Cerebellar nuclear complex (tissue), 1 donor: ENCODE data around the gene BSCL2.
"Not testable (repeated sequence)": the region's sequence is repeated elsewhere in the genome, so short reads cannot be mapped to it uniquely, and the experiment has no call there.

Experiments used
- DNase-seq, 2 experiments: peaks; one replicate each; lab custom pipeline; 2025; lab: John Stamatoyannopoulos, UW

BSCL2 gene

DNA sequence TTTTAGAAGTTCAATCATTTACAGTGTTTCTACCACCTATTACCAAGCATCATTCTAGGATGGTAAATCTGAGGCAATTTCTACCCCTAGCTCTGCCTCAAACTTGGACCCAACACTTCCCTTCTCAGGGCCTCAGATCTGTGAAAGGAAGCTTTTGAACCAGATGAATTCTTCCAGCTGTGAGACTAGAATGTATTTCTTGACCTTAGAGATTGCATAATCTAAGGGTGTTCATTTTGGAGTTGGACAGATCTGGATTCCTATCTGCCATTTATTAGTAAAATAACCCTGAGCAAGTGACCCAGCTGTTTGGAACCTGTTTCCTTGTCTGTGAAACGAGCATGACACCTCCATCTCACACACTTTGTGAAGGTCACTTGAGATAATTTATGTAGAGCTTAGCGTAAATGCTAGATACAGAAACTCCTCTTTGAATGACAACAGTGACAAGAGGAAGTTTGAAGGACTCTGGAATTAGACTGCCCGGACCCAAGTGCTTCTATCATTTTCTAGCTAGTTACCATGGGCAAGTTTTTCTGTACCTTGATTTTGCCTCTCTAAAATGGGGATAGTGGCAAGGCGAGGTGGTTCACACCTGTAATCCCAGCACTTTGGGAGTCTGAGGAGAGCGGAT is 50.3 kb downstream of the BSCL2 start:
- DNase-seq, result no peak

- DNase-seq, result no peak
Measured at GRCh38 chr11:62654297-62654696, 52.9 kb downstream of the BSCL2 start.

GRCh38 chr11:62652161-62653006 is 54.8 kb downstream of the BSCL2 start:
- no peak for DNase-seq

- DNase-seq, result not testable (repeated sequence)
Measured at GRCh38 chr11:62650283-62650682, 56.9 kb downstream of the BSCL2 start.

DNA sequence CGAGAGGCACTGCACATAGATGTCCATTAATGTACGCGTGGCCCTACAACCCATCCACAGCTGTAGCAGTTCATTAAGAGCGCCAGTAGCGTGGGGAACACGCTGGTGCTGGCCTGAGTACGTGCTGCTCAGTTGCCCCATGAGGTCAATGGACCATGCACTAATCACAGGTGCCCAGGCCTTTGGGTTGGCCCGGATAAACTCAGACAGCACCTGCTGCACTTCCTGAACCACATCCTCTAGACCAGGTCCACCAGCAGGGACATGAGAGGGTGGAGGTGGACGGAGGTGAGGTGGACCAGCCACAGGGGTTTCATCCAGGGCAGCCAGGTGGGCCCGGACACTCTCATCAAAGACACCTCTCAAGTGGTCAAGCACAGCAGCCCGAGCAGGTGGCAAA is 57.7 kb downstream of the BSCL2 start:
- DNase-seq, result no peak

GRCh38 chr11:62648967-62649364 is 58.3 kb downstream of the BSCL2 start:
- DNase-seq, result no peak

DNA sequence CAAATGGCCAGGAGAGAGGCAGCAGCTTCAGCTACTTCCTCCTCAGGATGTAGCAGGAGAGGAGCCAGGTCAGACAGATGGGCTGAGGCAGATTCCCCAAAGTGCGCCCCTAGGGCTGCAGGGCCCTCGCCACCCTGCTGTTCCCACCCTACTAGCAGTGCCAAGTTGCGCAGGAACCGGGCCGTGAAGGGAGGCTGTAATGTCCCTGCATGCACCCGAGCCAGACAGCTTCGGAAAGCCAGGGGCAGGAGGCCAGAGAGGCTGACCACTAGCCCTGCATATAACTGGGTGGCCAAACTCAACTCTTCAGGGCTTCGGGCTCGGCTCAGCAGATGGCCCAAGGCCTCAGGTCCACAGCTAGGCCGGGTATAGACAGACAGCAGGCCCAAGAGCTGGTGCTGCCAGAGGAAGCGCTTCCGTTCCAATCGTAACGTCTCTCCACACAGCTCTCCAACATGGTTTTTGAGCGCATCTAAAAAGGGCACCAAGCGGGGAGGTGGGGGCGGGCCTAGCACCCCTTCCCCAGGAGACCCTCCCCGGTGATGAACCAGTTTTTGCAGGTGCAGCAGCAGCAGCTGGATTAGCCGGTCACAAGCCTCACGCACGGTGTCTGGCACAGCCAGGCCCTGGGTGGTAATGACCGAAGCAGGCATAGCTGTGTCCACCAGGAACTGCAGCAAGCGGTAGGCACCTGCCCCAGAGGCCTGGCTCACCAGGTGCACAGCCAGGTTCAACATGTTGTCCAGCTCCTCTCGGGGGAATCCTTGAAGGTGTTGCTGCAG is 58.8 kb downstream of the BSCL2 start:
- DNase-seq, result no peak

GRCh38 chr11:62647609-62648005 is 59.6 kb downstream of the BSCL2 start:
- DNase-seq, result no peak

DNA sequence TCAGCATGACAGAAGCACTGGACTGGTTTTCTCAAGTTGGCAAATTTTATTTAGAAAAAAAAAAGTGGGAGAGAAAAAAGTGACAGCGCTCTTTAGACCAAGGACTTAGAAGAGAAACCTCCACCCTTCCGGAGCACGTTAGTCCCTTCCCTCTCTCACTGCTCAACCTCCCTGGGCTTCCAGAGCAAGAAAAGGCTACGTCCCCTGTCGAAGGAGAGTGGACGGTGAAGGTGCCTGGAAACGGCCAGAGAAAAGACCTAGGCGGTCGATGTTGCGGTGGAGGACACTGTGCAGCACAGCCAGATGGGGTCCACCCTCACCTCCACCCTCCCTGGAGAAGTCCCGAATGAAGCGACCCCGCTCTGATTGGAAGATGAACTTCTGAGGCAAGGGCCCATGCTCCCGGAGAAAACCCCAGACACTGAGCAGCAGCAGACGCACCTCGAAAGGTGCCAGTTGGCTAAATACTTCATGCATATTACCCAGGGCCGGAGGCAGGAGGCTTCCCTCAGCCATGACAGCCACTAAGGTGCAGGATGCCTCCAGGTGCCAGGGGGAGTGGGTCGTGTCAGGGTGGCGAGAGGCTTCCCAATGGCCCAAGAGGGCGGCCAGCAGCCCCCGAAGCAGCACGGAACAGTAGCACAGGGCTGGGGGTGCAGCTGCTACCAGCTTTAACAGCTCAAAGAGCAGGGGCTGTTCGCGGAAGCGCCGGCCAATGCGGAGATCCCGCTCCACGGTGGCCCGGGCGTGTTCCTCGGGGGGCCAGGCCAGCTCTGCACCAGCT is 60.2 kb downstream of the BSCL2 start:
- no peak for DNase-seq

GRCh38 chr11:62645946-62646824 is 61.0 kb downstream of the BSCL2 start, which contains the start of gene GANAB:
Gene GANAB (minus strand): TSS chr11:62646613. CDS start chr11:62646599, 14 bp downstream.
- DNase-seq, result peak; percentile 69 to 91

DNA sequence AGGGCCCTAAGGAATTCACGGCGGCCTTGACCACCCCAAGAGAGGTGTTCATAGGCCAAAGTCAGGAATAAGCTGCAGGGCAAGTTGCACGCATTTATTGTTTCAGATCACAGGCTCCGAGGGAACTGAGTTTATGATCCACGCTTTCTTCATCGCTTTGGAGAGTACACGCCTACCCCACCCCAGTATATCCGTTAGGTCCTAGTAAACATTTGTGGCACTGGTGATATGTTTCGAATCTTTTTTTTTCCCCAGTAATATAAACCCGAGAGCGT is 61.6 kb downstream of the BSCL2 start:
- no peak for DNase-seq

GRCh38 chr11:62644220-62644619 is 63.0 kb downstream of the BSCL2 start:
- DNase-seq, result no peak
